HepG2 (cell line): ENCODE measurements around the gene GRAP. TPM values are rescaled to one million over a fixed set of nuclear protein-coding genes. Genes with fewer than 3 reads are reported as not detected.
A peak's percentile ranks its signal among the peaks of the same experiment; 100 is the strongest.

Experiments used
- ERF ChIP-seq: IDR thresholded peaks from 2 replicates; pipeline ENCODE4 v1.6.1; 2018; ENCODE audit warnings: missing biosample characterization, missing genetic modification reagents
- FOXA1 ChIP-seq, 2 experiments: fragments of 450-650 bp in 1 of 2; sonication (generic) in 1 of 2; formaldehyde crosslinking in 1 of 2; IDR thresholded peaks; 2 replicates each; pipeline versions ENCODE4 v1.4.0 to v1.6.1; 2016 to 2020; ENCODE audit warnings: missing genetic modification reagents in 1 of 2
- GABPA ChIP-seq, 2 experiments: IDR thresholded peaks; 2 replicates each; pipeline ENCODE4 v1.6.1; 2011 to 2016; ENCODE audit warnings: low read depth in 2 of 2, low read length in 1 of 2, missing biosample characterization in 1 of 2, missing genetic modification characterization in 1 of 2
- GABPB1 ChIP-seq: IDR thresholded peaks from 2 replicates; pipeline ENCODE4 v1.6.1; 2016; ENCODE audit warnings: mild to moderate bottlenecking, missing genetic modification reagents, moderate library complexity, missing compliant biosample characterization
- HMG20B ChIP-seq: conservative IDR thresholded peaks from 2 replicates; pipeline ENCODE4 v1.6.1; 2016; ENCODE audit warnings: missing genetic modification reagents, missing compliant biosample characterization
- IRF2 ChIP-seq: IDR thresholded peaks from 2 replicates; pipeline ENCODE4 v1.6.1; 2018; ENCODE audit warnings: missing genetic modification reagents, missing compliant biosample characterization
- KDM6A ChIP-seq: IDR thresholded peaks from 2 replicates; pipeline ENCODE4 v1.6.1; 2016; ENCODE audit warnings: low read depth
- NCOA1 ChIP-seq: sonication (generic); formaldehyde crosslinking; IDR thresholded peaks from 2 replicates; pipeline ENCODE4 v1.9.0; 2021; ENCODE audit warnings: missing genetic modification reagents
- NCOR1 ChIP-seq: fragments of 200-600 bp; sonication (generic); IDR thresholded peaks from 2 replicates; pipeline ENCODE4 v1.7.0; 2017; ENCODE audit warnings: antibody characterized with exemption, low read length, borderline replicate concordance
- PAXIP1 ChIP-seq: sonication (generic); formaldehyde crosslinking; conservative IDR thresholded peaks from 2 replicates; pipeline ENCODE4 v1.4.0; 2020; ENCODE audit warnings: mild to moderate bottlenecking, missing genetic modification reagents, moderate library complexity
- SIX1 ChIP-seq: sonication (generic); formaldehyde crosslinking; IDR thresholded peaks from 2 replicates; pipeline ENCODE4 v1.4.0; 2020; ENCODE audit warnings: missing genetic modification reagents, borderline replicate concordance
- SRY ChIP-seq: sonication (generic); formaldehyde crosslinking; IDR thresholded peaks from 2 replicates; pipeline ENCODE4 v1.8.0; 2022; ENCODE audit warnings: mild to moderate bottlenecking, missing genetic modification reagents
- ZBTB7B ChIP-seq: sonication (generic); formaldehyde crosslinking; IDR thresholded peaks from 2 replicates; pipeline ENCODE4 v1.4.0; 2020; ENCODE audit warnings: missing genetic modification reagents
- ZMYM4 ChIP-seq: sonication (generic); formaldehyde crosslinking; IDR thresholded peaks from 2 replicates; pipeline ENCODE4 v1.8.1; 2023; ENCODE audit warnings: mild to moderate bottlenecking, missing genetic modification reagents
- ZNF580 ChIP-seq: IDR thresholded peaks from 2 replicates; pipeline ENCODE4 v1.6.1; 2016; ENCODE audit warnings: low read depth, borderline replicate concordance
- ZNF598 ChIP-seq: sonication (generic); formaldehyde crosslinking; IDR thresholded peaks from 2 replicates; pipeline ENCODE4 v1.5.1; 2020; ENCODE audit warnings: mild to moderate bottlenecking, missing genetic modification reagents, borderline replicate concordance
- ZNF616 ChIP-seq: sonication (generic); formaldehyde crosslinking; IDR thresholded peaks from 2 replicates; pipeline ENCODE4 v1.5.0; 2020; ENCODE audit warnings: low read depth, mild to moderate bottlenecking, missing genetic modification reagents
- ZNF660 ChIP-seq: sonication (generic); formaldehyde crosslinking; IDR thresholded peaks from 2 replicates; pipeline ENCODE4 v1.5.1; 2020; ENCODE audit warnings: mild to moderate bottlenecking, low read depth, missing genetic modification reagents, borderline replicate concordance
- ZNF891 ChIP-seq: sonication (generic); formaldehyde crosslinking; IDR thresholded peaks from 2 replicates; pipeline ENCODE4 v1.5.0; 2020; ENCODE audit warnings: mild to moderate bottlenecking, missing genetic modification reagents
- ZSCAN22 ChIP-seq: sonication (generic); formaldehyde crosslinking; IDR thresholded peaks from 2 replicates; pipeline ENCODE4 v1.4.0; 2020; ENCODE audit warnings: mild to moderate bottlenecking, missing genetic modification reagents
- polyA plus RNA-seq, 8 experiments: library from polyadenylated mRNA; depleted of rRNA in 3 of 8; stranded (reverse) in 7 of 8; unstranded in 1 of 8; fragments of >200 nt; fragmentation: Illumina TruSeq in 4 of 8; extraction: Trizol in 4 of 8; gene quantifications; 2 replicates each; pipeline versions ENCODE4 v1.2.1 to v1.2.3, GENCODE V29; 2011 to 2016; ENCODE audit warnings: low read depth in 4 of 8, missing spikeins in 1 of 8, mixed read lengths in 1 of 8; ENCODE audit not compliant: insufficient read depth in 1 of 8
- total RNA-seq, 5 experiments: library from RNA; depleted of rRNA; stranded (reverse); fragments of >200 nt; fragmentation: Illumina TruSeq; extraction: Trizol; gene quantifications; 2 replicates each; pipeline ENCODE4 v1.2.3, GENCODE V29; 2016; ENCODE audit warnings: low read depth in 1 of 5
- TF ChIP-seq, protein P1 (sequence below): sonication (generic); formaldehyde crosslinking; IDR thresholded peaks from 2 replicates; pipeline ENCODE4 v1.4.0; 2020; ENCODE audit warnings: low read depth, missing genetic modification reagents
- TF ChIP-seq, protein P2 (sequence below): IDR thresholded peaks from 2 replicates; pipeline ENCODE4 v1.6.1; 2016

The GRAP gene
- total and polyA plus RNA-seq, 2 of the 13 experiments (the other 11 are each of a cell fraction or from before 2014, with no cell fraction given): 0.77 to 1.7 TPM

DNA sequence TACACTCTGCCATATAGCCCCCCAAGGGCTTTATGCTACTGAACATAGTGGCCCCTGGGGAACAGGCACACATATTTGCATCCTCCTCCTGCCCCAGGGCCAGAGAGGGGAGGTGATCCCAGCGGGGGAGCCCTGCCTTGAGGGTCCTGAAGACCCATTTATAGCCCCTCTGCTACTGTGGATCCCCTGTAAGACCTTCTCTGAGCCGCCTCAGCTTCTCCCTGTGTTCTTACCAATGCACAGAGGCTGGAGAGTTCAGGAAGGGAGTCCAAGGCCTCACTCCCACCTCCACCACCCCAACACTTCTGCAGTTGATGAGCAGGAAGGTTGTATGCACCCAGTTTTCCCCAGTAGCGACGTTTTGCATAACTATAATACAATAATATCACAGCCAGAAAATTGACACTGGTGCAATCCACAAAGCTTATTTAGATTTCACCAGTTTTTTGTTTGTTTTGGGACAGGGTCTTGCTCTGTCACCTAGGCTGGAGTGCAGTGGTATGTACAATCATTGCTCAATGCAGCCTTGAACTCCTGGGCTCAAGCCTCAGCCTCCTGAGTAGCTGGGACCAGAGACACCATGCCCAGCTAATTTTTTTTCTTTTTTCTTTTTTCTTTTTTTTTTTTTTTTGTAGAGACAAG, 40.8 kb downstream of the GRAP start (continued):
- TF ChIP-seq PAXIP1 (CRISPR knock-in tag): peak; percentile 92
- peak; percentile 47 for TF ChIP-seq GABPB1 (CRISPR knock-in tag)
- peak; percentile 67; the same call in 1 of the 2 replicates for TF ChIP-seq FOXA1 (IDR thresholded peaks at IDR 0.05)
- peak; percentile 90 for TF ChIP-seq FOXA1 (CRISPR knock-in tag; IDR thresholded peaks at IDR 0.05)
- peak; percentile 61; the same call in 1 of the 2 replicates for TF ChIP-seq ZNF580 (CRISPR knock-in tag)
- TF ChIP-seq ZNF660 (CRISPR knock-in tag): no peak
- TF ChIP-seq SIX1: peak; percentile 64; the same call in 1 of the 2 replicates
- TF ChIP-seq IRF2: peak; percentile 67; the same call in 1 of the 2 replicates
- TF ChIP-seq SRY (CRISPR knock-in tag): no peak
- TF ChIP-seq ZBTB7B (CRISPR knock-in tag): peak; percentile 83
- TF ChIP-seq, protein P1, sequence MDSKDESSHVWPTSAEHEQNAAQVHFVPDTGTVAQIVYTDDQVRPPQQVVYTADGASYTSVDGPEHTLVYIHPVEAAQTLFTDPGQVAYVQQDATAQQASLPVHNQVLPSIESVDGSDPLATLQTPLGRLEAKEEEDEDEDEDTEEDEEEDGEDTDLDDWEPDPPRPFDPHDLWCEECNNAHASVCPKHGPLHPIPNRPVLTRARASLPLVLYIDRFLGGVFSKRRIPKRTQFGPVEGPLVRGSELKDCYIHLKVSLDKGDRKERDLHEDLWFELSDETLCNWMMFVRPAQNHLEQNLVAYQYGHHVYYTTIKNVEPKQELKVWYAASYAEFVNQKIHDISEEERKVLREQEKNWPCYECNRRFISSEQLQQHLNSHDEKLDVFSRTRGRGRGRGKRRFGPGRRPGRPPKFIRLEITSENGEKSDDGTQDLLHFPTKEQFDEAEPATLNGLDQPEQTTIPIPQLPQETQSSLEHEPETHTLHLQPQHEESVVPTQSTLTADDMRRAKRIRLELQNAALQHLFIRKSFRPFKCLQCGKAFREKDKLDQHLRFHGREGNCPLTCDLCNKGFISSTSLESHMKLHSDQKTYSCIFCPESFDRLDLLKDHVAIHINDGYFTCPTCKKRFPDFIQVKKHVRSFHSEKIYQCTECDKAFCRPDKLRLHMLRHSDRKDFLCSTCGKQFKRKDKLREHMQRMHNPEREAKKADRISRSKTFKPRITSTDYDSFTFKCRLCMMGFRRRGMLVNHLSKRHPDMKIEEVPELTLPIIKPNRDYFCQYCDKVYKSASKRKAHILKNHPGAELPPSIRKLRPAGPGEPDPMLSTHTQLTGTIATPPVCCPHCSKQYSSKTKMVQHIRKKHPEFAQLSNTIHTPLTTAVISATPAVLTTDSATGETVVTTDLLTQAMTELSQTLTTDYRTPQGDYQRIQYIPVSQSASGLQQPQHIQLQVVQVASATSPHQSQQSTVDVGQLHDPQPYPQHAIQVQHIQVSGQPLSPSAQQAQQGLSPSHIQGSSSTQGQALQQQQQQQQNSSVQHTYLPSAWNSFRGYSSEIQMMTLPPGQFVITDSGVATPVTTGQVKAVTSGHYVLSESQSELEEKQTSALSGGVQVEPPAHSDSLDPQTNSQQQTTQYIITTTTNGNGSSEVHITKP (CRISPR knock-in tag): peak; percentile 55; the same call in 1 of the 2 replicates
- TF ChIP-seq ERF: no peak
- TF ChIP-seq HMG20B: peak; percentile 66; the same call in 1 of the 2 replicates
- no peak for TF ChIP-seq ZSCAN22 (CRISPR knock-in tag)
- peak; percentile 87; the same call in 1 of the 2 replicates for TF ChIP-seq NCOR1
- TF ChIP-seq, protein P2, sequence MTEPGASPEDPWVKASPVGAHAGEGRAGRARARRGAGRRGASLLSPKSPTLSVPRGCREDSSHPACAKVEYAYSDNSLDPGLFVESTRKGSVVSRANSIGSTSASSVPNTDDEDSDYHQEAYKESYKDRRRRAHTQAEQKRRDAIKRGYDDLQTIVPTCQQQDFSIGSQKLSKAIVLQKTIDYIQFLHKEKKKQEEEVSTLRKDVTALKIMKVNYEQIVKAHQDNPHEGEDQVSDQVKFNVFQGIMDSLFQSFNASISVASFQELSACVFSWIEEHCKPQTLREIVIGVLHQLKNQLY (CRISPR knock-in tag): peak; percentile 20; the same call in 1 of the 2 replicates
- no peak for TF ChIP-seq ZNF616 (CRISPR knock-in tag)
- peak; percentile 44; the same call in 1 of the 2 replicates for TF ChIP-seq ZMYM4
- peak; percentile 71 for TF ChIP-seq KDM6A (CRISPR knock-in tag)
- TF ChIP-seq ZNF598 (CRISPR knock-in tag): no peak
- TF ChIP-seq ZNF891 (CRISPR knock-in tag): 0 out of 2 replicates have a peak, but pooled peaks have one; percentile 16
- TF ChIP-seq NCOA1: peak; percentile 71
- no peak for TF ChIP-seq GABPA (IDR thresholded peaks at IDR 0.05; ENCODE audit: low read depth, low read length)
- TF ChIP-seq GABPA (CRISPR knock-in tag; IDR thresholded peaks at IDR 0.05; ENCODE audit: low read depth): no peak
